B cell (primary cell): ENCODE results near the gene AFDN.

Experiments
- CTCF ChIP-seq: fragments of 200-600 bp; IDR thresholded peaks from one replicate; pipeline ENCODE4 v1.8.0; 2022; ENCODE audit warnings: antibody characterized with exemption, mild to moderate bottlenecking
- EZH2 ChIP-seq: IDR thresholded peaks from 2 replicates; pipeline ENCODE4 v1.6.1; 2012; ENCODE audit warnings: borderline replicate concordance, low read depth, mild to moderate bottlenecking, moderate library complexity, low read length; ENCODE audit not compliant: insufficient read depth, poor library complexity, severe bottlenecking

- TF ChIP-seq CTCF, result no peak
- TF ChIP-seq EZH2, result no peak
These were observed at the start of gene AFDN for GRCh38 chr6:167826896-167827582.
